A549 (cell line): Measurements from ENCODE around the gene CDT1.

Source experiments
- CBX8 ChIP-seq: fragments of 200-600 bp; sonication (generic); IDR thresholded peaks from 2 replicates; pipeline ENCODE4 v1.6.1; 2016
- FOXS1 ChIP-seq: fragments of 250-450 bp; sonication (Bioruptor Pico); IDR thresholded peaks from 2 replicates; pipeline ENCODE4 v1.5.0; 2020; ENCODE audit warnings: mild to moderate bottlenecking, moderate library complexity
- JUNB ChIP-seq: fragments of >200 bp; sonication (Bioruptor Twin); formaldehyde crosslinking; IDR thresholded peaks from 2 replicates; pipeline ENCODE4 v1.6.1; 2016
- MAX ChIP-seq: IDR thresholded peaks from 2 replicates; pipeline ENCODE4 v1.6.1; 2012
- POLR2A ChIP-seq: IDR thresholded peaks from 2 replicates; pipeline ENCODE4 v1.6.1; 2012; ENCODE audit warnings: mild to moderate bottlenecking, low read length
- SREBF2 ChIP-seq: fragments of 450-650 bp; IDR thresholded peaks from 2 replicates; pipeline ENCODE4 v1.6.1; 2014; ENCODE audit warnings: mild to moderate bottlenecking, moderate library complexity
- USF2 ChIP-seq: fragments of 450-650 bp; IDR thresholded peaks from 2 replicates; pipeline ENCODE4 v1.6.1; 2014; ENCODE audit warnings: antibody characterized with exemption
- ZFP36 ChIP-seq: fragments of 450-650 bp; IDR thresholded peaks from 2 replicates; pipeline ENCODE4 v1.6.1; 2014; ENCODE audit warnings: borderline replicate concordance; ENCODE audit not compliant: partially characterized antibody
- TF ChIP-seq, protein P1 (sequence below): fragments of >200 bp; sonication (Bioruptor Twin); formaldehyde crosslinking; IDR thresholded peaks from 3 replicates; pipeline ENCODE4 v1.5.1; 2016

DNA sequence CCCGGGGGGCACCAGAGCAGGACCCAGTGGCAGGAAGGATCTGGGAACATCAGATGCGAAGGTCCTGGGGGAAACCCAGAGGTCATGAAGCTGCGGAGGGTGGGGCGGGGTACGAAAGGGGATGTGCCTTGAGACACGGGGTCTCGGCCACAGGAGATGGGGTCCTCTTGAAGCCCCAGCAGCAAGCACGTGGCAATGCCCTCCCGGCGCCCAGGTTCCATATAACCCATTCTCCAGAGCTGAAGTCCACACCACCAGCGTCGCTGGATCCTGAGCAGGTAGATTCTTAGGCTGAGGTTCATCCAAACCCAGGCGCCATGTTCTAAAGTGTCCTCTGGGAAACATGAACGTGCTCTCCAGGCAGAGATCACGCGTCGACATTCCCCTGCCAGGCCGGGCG is 39.5 kb upstream of the CDT1 start:
- no peak for TF ChIP-seq JUNB
- TF ChIP-seq, protein P1, sequence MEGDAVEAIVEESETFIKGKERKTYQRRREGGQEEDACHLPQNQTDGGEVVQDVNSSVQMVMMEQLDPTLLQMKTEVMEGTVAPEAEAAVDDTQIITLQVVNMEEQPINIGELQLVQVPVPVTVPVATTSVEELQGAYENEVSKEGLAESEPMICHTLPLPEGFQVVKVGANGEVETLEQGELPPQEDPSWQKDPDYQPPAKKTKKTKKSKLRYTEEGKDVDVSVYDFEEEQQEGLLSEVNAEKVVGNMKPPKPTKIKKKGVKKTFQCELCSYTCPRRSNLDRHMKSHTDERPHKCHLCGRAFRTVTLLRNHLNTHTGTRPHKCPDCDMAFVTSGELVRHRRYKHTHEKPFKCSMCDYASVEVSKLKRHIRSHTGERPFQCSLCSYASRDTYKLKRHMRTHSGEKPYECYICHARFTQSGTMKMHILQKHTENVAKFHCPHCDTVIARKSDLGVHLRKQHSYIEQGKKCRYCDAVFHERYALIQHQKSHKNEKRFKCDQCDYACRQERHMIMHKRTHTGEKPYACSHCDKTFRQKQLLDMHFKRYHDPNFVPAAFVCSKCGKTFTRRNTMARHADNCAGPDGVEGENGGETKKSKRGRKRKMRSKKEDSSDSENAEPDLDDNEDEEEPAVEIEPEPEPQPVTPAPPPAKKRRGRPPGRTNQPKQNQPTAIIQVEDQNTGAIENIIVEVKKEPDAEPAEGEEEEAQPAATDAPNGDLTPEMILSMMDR = no peak
- no peak for TF ChIP-seq MAX
- TF ChIP-seq POLR2A = no peak
- TF ChIP-seq SREBF2 = no peak
- TF ChIP-seq ZFP36 = no peak
- no peak for TF ChIP-seq CBX8
- no peak for TF ChIP-seq FOXS1 (CRISPR knock-in tag)
- TF ChIP-seq USF2 = no peak
